Mucosa of gallbladder (tissue), 1 donor: ENCODE results near the gene MAD1L1. TPM values are rescaled to one million over a fixed set of nuclear protein-coding genes. Genes with fewer than 3 reads are reported as not detected.

Experiments
- DNase-seq: peaks from one replicate; pipeline ENCODE4 v3.0.0-alpha.2; 2020; ENCODE audit warnings: low spot score
- total RNA-seq: library from RNA; stranded (reverse); gene quantifications from one replicate; pipeline ENCODE4 v1.2.1, GENCODE V29; 2021
- donor health status: DM: no; HTN: no; CAD: no.

The MAD1L1 gene
- total RNA-seq, 1 donor from 2014 or later, result 50.5 TPM

DNA sequence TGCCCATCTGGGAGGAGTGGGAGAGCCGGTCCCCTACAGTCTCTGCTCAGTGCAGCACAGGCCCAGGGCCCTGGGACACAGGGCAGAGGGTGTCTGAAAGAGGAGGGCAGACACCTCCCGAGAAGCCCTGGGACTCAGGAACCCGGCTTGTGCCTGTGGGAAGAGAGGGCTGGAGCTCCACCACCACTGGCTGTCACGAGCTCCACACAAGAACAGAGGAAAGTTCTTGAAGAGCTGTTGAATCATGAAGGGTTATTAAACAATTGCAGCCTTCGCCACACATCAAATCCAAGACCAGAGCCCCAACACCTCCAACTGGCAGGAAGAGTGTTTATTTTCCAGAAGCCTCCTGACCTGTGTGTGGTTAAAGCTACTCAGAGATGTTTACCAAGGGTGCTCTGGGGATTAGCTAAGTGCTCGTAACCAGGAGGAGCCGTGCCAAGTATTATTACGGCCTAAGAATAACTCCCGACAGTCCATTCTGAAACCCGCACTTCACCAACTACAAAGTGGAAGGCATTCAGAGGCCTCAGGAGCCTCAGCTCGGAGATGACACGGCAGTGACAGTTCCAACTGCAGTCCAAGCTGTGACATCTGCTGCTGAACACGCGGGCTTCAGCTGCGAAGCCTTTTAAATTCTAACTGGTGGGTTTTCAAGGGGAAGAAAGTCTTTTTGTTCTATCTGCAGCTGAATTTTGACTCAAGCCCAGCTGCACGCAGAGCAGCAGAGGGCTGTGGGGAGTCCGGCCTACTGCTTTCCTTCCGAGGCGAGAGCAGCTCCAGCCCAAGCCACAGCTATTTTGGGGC is 75.1 kb downstream of the MAD1L1 start:
- peak; percentile 70 for DNase-seq

DNA sequence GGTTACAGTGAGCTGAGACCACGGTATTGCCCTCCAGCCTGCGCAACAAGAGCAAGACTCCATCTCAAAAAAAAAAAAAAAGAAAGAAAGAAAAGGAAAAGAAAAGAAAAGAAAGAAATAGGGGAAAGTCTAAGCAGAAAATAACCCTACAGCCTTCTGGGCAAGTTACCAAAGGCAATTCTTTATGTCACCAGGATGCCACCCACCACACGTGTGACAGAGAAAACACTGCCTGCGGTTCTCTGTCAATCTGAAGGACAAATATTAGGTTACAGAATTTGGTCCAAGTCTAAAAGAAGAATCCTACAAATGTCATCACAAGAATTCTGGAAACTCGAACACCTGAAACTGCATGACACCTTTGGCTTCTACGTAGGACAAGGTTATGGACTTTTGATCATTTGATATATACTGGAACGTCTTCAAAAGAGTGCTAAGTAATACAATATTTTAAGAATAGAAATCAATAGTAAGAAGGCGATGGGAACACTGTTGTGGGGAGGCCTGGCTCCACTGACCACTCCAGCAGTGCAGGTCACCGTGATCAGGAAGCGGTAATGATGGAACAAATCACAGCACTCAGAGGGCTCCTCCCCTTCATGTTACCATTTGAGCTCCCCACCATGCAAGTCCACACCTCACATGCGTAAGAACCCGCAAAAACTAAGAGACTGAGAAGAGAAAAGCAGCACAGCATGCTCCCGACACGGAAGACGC is 75.8 kb downstream of the MAD1L1 start:
- DNase-seq, result no peak

DNA sequence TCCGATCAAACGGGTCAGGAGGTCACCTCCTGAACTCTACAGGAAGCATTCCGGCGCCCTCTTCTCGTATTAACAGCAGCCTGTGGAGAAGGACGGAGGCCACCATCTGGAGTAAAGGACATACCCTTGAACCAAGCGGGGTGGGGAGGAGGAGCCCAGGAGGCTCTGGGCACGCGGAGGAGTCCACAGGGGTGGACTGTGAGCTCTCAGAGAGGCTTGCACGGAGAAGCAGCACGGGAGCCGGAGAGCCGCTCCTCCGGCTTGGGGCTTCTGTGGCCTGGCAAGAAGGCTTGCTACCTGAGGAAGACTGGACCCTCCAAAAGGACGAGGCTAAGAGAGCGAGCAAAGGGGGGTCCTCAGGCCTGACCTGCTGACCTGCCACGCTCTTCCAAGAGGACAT is 77.9 kb downstream of the MAD1L1 start:
- no peak for DNase-seq

DNA sequence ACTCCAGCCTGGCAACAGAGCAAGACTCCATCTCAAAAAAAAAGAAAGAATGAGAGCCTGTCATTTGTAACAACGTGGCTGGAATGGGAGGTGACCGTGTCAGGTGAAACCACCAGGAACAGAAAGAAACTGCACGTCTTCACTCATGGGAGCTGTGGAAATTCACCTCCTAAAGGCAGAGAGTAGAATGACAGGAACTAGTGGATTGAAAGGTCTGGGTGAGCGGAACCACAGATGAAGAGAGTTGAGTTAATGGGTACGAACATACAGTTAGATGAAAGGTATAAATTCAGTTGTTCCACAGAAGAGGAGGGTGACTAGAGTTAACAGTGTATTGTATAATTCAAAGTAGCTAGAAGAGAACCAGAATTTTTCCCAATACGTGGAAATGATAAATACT is 78.6 kb downstream of the MAD1L1 start:
- no peak for DNase-seq

DNA sequence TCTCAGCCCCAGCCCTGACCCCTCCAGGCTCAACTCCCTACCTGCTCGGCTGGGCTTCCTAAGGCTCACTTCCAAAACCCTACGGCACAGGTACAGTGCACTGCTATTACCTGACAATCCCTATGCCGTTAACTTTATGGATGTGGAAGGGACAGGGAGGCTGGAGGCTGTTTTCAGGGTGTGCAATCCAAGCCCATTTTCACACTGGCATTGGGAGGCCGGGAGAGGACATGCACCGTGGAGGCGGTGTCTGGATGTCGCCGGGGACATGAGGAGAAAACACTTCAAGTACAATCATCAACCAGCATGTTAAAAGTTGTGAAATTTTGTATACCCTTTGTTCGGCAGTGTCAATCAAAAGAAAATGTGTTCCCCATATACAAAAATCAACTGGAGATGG is 80.1 kb downstream of the MAD1L1 start:
- DNase-seq, result no peak

DNA sequence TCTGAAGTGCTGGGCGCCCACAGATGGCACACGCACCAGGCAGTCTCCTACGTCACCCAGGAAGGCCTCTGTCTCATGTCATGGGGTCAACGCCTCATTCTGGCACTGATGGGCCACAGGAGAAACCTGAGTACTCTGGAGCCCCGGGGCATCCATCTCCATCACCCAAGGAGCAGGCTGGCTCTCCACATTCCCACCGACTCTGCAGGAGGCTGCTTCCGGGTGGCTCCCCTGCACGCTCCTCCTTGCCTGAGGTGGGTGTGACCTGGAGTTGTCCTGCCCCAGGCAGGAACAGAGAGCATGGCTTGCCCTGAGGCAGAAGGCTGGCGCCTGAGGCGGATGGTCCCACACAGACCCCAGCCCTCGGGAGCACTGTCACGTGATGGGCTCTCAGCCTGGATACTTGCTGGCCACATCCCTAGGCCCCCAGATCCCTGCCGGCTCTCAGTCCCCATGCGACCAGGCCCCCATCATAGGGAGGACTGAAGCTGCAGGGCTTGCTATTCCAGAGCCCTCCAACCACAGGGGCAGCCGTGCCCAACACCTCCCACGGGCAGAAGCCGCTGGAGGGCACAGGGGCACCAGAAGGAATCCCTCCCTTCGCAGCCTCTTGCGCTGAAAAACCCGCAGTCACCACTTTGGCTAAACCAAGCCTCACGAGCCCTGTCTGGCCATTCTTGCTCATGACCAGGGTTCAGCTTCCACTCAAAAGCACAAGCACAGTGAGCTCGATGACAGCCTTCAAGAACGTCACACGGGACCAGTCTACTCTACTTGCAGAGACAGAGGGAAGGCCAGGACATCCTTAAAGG is 80.7 kb downstream of the MAD1L1 start:
- DNase-seq, result no peak

DNA sequence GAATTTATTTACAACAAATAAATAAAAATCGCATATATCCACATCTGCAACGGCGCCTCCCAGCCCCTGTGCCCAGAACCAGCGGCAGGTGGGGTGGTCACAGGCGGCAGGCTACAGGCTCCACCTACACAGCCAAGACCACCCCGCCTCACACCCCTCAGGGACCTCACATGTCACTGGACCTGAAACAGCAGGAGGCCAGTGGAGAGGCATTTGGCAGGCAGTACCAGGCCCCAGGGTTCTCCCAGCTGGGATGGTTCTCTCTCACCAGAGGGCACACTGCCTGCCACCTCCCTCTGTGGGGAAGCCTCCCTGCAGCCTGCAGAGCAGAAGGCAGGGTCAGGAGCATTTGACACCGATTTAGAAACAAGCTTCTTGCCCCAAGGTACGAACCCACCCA is 81.5 kb downstream of the MAD1L1 start:
- no peak for DNase-seq

DNA sequence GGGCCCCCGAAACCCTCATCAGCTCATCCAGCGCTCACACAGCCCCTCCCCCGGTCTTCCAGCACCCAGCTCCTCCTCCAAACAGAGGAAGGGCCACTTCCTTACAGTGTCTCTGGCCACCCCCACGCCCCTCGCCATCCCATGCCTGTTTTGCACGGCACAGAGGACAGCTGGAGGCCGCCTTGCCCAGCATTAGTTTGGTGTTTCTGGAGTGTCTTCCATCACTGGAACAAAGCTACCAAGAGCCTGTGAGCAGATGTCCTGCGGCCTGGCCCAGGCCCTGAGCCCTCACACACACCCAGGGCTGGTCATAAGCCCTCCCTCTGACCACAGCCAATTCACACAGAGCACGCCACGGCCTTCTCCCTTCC is 82.3 kb downstream of the MAD1L1 start:
- no peak for DNase-seq

DNA sequence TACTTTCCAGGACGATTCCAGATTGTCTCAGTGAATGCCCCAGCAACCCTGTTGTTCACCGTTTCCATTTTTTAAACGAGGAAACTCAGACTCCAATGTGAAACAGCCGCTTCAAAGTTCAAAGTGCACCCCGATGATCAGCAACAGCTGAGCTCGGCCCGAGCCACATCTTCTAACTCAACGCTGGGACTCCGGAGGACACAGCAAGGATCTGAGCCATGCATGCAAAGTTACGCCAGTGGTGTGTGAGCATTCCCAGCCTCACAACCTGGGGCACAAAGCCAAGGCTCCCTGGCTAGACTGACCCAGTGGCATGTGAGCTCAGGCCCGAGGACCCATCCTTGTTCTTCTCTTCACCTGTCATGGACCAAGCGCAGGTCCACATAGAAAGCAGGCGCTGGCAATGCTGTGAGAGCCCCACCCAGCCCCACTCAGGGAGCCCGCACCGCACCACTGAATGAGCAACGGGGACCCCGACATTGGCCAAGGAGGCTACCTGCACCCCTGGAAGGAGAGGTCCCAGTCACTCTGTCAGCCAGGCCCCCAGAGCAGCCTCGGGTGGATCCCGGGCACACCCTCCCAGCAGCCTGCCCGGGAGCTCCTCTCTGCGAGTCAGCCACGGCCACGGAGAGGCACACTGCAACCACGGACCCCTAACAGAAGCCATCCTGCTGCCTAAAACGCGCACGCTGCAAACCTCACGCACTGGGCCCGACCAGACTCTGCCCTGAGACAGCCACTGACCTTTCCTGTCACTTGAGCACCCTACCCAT is 82.9 kb downstream of the MAD1L1 start:
- no peak for DNase-seq

DNA sequence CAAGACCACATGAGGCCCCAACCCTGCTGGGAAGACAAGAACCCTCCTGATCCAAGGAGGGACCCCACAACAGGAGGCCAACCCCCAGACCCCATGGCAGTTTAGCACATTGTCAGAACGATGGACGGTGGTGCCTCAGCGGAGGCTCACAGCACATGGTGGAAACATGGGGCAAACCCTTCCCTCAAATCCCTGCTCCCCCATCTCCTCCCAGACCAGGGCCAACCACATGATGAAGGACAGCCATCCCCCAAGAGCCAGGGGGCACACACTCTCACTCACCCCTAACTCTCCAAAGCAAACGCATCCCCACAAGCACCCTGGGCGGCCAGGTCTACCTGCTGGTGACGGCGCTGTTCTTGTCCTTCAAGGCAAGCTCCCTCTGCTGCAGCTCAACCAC is 83.9 kb downstream of the MAD1L1 start:
- no peak for DNase-seq

DNA sequence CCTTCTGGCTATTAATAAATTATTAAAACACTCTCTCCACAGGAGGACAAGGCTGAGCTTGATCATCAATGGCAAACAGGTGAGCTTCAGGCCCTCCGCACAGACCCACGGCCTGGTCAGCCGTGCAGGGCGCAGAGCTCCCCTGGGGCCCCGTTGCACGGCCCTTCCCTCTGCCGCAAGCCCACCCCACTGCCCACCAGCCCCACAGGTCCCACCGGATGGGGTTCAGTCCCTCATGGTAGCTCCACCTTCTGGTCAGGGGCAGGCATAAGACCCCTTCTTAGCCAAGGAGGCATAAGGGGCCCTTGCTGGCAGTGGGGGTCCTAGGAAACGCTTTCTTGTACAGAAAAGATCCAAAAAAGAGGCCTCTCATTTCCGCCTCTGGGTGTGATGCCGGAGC is 84.6 kb downstream of the MAD1L1 start:
- no peak for DNase-seq

DNA sequence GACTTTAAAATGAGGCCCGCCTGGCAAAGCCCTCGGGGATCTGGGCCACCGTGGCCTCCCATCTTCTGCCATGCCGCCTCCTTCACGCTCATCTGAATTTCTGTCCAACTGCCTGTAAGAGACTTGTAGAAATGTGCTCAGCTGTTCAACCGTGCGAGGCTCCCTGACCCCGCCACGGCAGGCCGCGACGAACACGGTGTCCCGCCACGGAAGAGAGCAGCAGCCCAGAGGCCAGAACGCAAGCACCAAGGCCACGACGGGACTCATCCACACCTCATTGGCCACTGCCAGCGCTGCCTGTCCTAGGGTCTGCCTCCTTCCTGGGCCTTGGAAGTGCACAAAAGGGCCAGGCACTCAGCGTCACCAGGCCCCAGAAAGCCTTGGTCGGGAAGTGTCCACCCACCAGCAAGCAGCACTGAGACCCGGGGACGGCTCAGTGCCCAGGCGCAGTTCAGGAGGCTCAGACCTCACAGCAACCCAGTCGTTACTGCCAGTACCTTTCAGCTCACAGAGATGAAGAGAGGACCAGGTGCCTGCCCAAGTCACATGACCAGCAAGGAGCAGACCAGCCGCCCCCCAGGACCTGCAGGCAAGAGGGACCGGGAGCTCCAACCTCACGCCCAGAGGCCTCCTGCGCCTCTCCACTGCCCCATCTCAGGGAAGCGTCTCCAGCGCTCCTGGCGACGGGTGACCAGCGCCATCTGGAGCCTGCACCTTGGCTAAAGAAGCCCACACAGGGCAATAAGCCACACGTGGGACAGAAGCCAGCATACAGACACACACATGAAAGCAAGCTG is 85.9 kb downstream of the MAD1L1 start:
- DNase-seq, result no peak

DNA sequence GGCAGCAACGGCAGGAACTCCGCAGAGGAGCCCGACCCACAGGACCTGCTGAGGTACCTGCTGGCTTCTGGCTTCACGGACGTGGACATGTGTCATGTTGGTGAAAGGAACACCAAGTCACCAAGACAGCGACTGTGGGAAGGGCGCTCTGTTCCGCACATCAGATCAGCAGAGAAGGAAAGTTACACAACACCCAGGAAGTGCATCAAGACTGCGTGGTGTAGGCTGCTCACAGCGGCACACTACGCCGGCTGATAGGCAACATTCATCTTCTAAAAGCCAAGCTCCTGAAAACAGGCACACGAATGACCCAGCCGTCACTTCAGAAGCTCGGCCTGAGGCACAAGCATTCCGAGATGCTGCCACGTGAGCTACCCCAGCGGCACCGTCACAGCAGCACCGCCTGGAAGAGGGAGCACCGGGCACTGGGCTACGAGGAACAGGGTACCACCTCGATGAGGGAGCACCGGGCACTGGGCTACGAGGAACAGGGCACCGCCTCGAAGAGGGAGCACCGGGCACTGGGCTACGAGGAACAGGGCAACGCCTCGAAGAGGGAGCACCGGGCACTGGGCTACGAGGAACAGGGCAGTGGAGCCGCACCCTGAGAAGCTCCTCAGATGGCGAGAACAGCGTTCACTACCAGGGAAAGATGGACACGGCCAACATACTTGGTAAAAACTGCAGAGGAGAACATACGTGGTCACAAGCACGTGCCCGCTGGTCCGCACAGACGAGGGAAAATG is 86.7 kb downstream of the MAD1L1 start:
- DNase-seq, result no peak

DNA sequence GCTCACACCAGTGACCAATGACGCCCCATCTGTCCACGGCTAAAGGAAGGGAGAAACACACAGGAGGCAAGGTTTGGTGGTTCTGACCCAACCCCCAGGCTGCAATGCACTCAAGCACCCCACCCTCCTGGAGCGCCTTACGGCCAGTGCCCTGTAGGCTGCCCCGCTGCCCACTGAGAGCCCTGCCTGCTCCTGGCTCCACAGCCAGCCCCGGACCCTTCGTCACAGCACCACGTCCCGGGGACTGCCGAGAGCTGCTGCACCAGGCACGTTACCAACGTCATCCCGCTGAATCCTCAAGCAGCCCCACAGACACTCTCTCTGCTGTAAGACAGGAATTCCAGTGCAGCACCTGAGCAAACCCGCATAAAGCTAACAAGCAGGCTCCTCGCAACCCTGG is 87.8 kb downstream of the MAD1L1 start:
- no peak for DNase-seq

DNA sequence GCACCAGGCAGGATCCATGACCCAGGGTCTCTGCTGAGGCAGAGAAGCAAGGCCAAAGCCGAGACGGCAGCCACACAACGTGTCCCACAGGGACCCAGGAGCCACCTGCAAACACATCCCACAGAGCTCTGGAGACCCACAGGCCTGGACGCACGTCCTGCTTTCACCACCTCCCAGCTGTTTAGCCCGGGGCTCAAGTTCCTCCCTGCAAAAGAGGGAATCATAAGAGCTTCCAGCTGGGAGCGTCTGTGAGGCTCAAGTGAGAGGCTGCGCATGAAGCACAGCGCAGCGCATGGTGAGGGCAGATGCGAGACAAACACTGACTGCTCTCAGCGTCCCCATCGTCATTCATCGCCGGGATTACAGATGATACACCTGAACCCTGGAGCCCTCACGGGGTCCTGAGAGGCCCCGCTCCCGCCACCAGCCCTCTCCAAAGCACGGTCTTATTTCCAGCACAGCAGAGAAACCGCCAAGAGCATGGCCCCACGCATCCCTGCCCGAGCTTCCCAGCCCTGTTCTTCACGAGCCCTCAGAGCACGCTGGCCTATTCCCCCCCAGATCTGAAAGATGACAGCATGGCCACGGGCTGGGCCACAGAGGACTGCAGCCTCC is 88.7 kb downstream of the MAD1L1 start:
- no peak for DNase-seq

DNA sequence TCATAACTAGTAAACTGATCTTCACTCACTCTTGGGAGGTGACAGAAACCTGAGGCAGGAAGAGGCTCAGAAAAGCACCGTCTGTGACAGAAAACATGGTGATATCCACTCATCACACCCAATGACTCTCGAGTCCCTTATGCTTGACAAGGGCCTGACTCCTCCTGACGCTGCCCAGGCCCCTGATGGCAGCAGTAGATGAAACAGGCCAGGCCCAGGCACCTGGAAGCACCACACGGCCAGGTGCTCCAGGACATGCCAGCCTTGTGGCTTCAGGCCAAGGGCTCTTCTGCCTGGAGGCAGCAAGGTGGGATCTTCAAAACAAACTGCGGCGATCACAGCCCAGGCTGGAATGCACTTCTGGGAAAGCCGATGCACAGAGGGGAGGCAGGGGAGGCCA is 89.3 kb downstream of the MAD1L1 start:
- no peak for DNase-seq

DNA sequence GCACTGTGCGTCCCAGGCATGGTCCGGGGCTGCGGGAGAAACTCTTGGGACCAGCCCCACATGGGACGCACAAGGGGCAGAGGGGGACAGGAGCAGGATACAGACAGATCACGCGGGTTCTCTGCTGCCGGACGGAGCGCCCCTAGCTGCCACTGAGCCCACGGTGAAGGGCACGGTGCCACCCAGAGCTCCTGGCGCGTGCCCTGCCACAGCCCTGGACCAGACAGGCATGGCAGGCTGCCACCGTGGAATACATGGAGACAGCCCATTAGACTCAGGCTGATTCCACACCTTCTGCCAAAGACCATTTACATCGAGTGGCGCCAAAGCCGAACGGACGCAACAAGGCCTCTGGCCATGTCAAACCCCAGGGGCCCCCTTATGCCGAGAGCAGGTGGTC is 90.4 kb downstream of the MAD1L1 start:
- DNase-seq, result no peak

DNA sequence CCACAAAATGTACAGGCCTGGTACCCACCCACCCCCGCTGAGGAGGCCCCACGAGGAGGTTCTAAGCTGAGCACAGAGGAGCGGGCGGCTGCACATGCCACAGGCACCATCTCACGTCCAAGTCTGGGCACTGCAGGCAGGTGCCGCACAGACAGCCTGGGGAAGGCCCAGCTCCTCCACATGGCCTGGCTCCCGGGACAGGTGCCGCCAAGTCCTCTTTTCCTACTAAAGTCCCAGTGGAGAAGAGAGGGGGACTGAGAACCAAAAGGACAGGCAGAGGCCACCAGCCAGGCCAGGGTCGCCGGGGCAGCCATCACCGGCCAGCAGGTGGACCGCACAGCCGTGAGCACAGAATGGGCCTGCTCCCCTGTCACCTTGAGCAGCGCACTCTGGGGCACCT is 91.1 kb downstream of the MAD1L1 start:
- no peak for DNase-seq

DNA sequence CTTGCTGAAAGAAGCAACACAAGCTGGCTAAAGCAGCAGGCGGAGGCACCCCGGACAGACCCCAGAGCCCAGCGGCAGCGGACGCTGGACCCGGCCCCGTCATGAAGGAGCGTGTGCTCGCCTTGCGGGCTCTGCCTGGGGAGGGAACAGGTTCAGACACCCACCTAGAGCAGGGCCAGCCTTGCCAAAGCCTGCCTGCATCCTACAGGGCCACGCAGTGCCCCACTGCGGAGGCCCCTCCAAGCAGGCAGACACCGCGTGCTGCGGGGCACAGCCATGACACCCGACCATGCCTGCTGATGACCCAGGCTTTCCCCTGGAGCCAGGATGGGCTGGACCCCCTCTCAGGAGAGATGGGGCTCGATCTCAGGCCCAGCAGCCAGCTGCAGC is 91.7 kb downstream of the MAD1L1 start:
- DNase-seq, result no peak
